ENCODE results near the gene RHOJ. TPM values are rescaled to one million over a fixed set of nuclear protein-coding genes. Genes with fewer than 3 reads are reported as not detected.
A peak's percentile ranks its signal among the peaks of the same experiment; 100 is the strongest.
"Not testable (repeated sequence)": the region's sequence is repeated elsewhere in the genome, so short reads cannot be mapped to it uniquely, and the experiment has no call there.

The RHOJ gene
- 1.3 and 2.3 TPM in 2 replicates for total RNA-seq (2014; rRNA removed; shearing (Covaris generic))

- peak; percentile 4 for DNase-seq (ENCODE audit: low spot score)
Measured at GRCh38 chr14:63204407-63205043, at the start of gene RHOJ. Gene RHOJ, plus strand, starts transcription at chr14:63204443. Its CDS starts 427 bp downstream, at chr14:63204870.

- DNase-seq (ENCODE audit: low spot score): peak; percentile 52
Measured at GRCh38 chr14:63155511-63156185, 48.6 kb upstream of the RHOJ start.

GRCh38 chr14:63157195-63157594, 47.0 kb upstream of the RHOJ start:
- no peak for DNase-seq (ENCODE audit: low spot score)

GRCh38 chr14:63163306-63163705, 40.9 kb upstream of the RHOJ start:
- DNase-seq (ENCODE audit: low spot score): no peak

GRCh38 chr14:63164108-63164683, 40.0 kb upstream of the RHOJ start:
- no peak for DNase-seq (ENCODE audit: low spot score)

- DNase-seq (ENCODE audit: low spot score): not testable (repeated sequence)
Measured at GRCh38 chr14:63165267-63165666, 39.0 kb upstream of the RHOJ start.

GRCh38 chr14:63167044-63167443, 37.2 kb upstream of the RHOJ start:
- DNase-seq (ENCODE audit: low spot score): no peak

- DNase-seq (ENCODE audit: low spot score): peak; percentile 18
Measured at GRCh38 chr14:63174760-63175191, 29.5 kb upstream of the RHOJ start.

GRCh38 chr14:63175531-63175930, 28.7 kb upstream of the RHOJ start:
- DNase-seq (ENCODE audit: low spot score): no peak

GRCh38 chr14:63178912-63179311, 25.3 kb upstream of the RHOJ start:
- no peak for DNase-seq (ENCODE audit: low spot score)

GRCh38 chr14:63179383-63179782, 24.9 kb upstream of the RHOJ start:
- DNase-seq (ENCODE audit: low spot score): no peak

- DNase-seq (ENCODE audit: low spot score): no peak
Measured at GRCh38 chr14:63180011-63180410, 24.2 kb upstream of the RHOJ start.

- DNase-seq (ENCODE audit: low spot score): no peak
Measured at GRCh38 chr14:63182968-63183367, 21.3 kb upstream of the RHOJ start.

- no peak for DNase-seq (ENCODE audit: low spot score)
Measured at GRCh38 chr14:63186453-63186852, 17.8 kb upstream of the RHOJ start.

GRCh38 chr14:63191211-63191610, 13.0 kb upstream of the RHOJ start:
- DNase-seq (ENCODE audit: low spot score): no peak

GRCh38 chr14:63192085-63192484, 12.2 kb upstream of the RHOJ start:
- no peak for DNase-seq (ENCODE audit: low spot score)

- no peak for DNase-seq (ENCODE audit: low spot score)
Measured at GRCh38 chr14:63193236-63193635, 11.0 kb upstream of the RHOJ start.

- no peak for DNase-seq (ENCODE audit: low spot score)
Measured at GRCh38 chr14:63200035-63200740, 4.1 kb upstream of the RHOJ start.

- no peak for DNase-seq (ENCODE audit: low spot score)
Measured at GRCh38 chr14:63200767-63201166, 3.5 kb upstream of the RHOJ start.

GRCh38 chr14:63203015-63203414, 1.2 kb upstream of the RHOJ start:
- DNase-seq (ENCODE audit: low spot score): no peak

GRCh38 chr14:63203618-63204406, 431 bp upstream of the RHOJ start:
- peak; percentile 94 for DNase-seq (ENCODE audit: low spot score)
